H1 (cell line): Measurements from ENCODE around the gene NR1H2. TPM values are rescaled to one million over a fixed set of nuclear protein-coding genes. Genes with fewer than 3 reads are reported as not detected.

Experiments used
- CTCF ChIA-PET: fragments of 300-600 bp; sonication (Branson Sonifier 250); formaldehyde crosslinking; loops from one replicate; lab custom pipeline; 2021; ENCODE audit not compliant: partially characterized antibody; lab: Charles Lee
- POLR2A ChIA-PET: fragments of 300-600 bp; sonication (Branson Sonifier 250); formaldehyde crosslinking; loops from one replicate; lab custom pipeline; 2021; ENCODE audit warnings: inconsistent platforms; ENCODE audit not compliant: partially characterized antibody; lab: Charles Lee
- DNase-seq, 2 experiments: peaks; one replicate each; pipeline versions ENCODE4 v3.0.0 to v3.0.0-alpha.2; 2010 to 2022; ENCODE audit warnings: low spot score in 2 of 2, low read depth in 1 of 2, mixed read lengths in 1 of 2
- FAIRE-seq: peaks from 2 replicates; lab custom pipeline; 2011; peaks lifted over from hg19 to GRCh38; lab: Jason Lieb, UNC
- H2AFZ ChIP-seq: 2 replicates; pipeline ENCODE4 v1.8.1; 2012; ENCODE audit warnings: low read length, inconsistent platforms
- H2AK5ac ChIP-seq: 2 replicates; pipeline ENCODE4 v1.6.1; 2013; ENCODE audit warnings: low read depth, low read length
- H2BK120ac ChIP-seq: replicated peaks from 2 replicates; pipeline ENCODE3; 2013; ENCODE audit warnings: low read depth, low read length, inconsistent platforms
- H2BK12ac ChIP-seq: 2 replicates; pipeline ENCODE4 v1.6.1; 2013; ENCODE audit warnings: low read depth, low read length
- H2BK15ac ChIP-seq: 2 replicates; pipeline ENCODE4 v1.6.1; 2013; ENCODE audit warnings: low read length
- H2BK20ac ChIP-seq: 2 replicates; pipeline ENCODE4 v1.6.1; 2013; ENCODE audit warnings: low read length
- H2BK5ac ChIP-seq: 2 replicates; pipeline ENCODE4 v1.6.1; 2013; ENCODE audit warnings: low read depth, low read length
- H3K14ac ChIP-seq: 2 replicates; pipeline ENCODE4 v1.6.1; 2013; ENCODE audit warnings: inconsistent platforms; ENCODE audit not compliant: insufficient read length
- H3K18ac ChIP-seq: 2 replicates; pipeline ENCODE4 v1.6.1; 2013; ENCODE audit warnings: low read length; ENCODE audit errors: extremely low read depth
- H3K23ac ChIP-seq: 2 replicates; pipeline ENCODE4 v1.6.1; 2013; ENCODE audit warnings: inconsistent platforms; ENCODE audit not compliant: insufficient read length
- H3K23me2 ChIP-seq: 2 replicates; pipeline ENCODE4 v1.6.1; 2013; ENCODE audit warnings: low read depth, low read length
- H3K27ac ChIP-seq: 2 replicates; pipeline ENCODE4 v1.6.1; 2011; ENCODE audit warnings: low read depth, low read length, inconsistent platforms
- H3K27me3 ChIP-seq, 4 experiments: replicated peaks in 1 of 4; 1 replicate in 1 of 4; 2 replicates in 3 of 4; pipeline versions ENCODE4 v1.6.1 to v1.8.1; 2011 to 2013; ENCODE audit warnings: low read length in 3 of 4, mild to moderate bottlenecking in 3 of 4, inconsistent platforms in 2 of 4, mixed read lengths in 2 of 4, moderate library complexity in 1 of 4; ENCODE audit not compliant: control insufficient read depth in 3 of 4, insufficient read depth in 3 of 4; ENCODE audit errors: extremely low read depth in 1 of 4
- H3K36me3 ChIP-seq, 4 experiments: 2 replicates each; pipeline versions ENCODE4 v1.6.1 to v1.8.1; 2011 to 2013; ENCODE audit warnings: mild to moderate bottlenecking in 4 of 4, low read length in 3 of 4, moderate library complexity in 2 of 4, control low read depth in 1 of 4, inconsistent platforms in 1 of 4; ENCODE audit not compliant: insufficient read depth in 4 of 4, control insufficient read depth in 2 of 4
- H3K4ac ChIP-seq: replicated peaks from 2 replicates; pipeline ENCODE3; 2013; ENCODE audit warnings: low read length, low read depth, mixed read lengths, inconsistent platforms; ENCODE audit not compliant: insufficient read length
- H3K4me1 ChIP-seq, 4 experiments: replicated peaks in 1 of 4; 1 replicate in 1 of 4; 2 replicates in 3 of 4; pipeline versions ENCODE4 v1.6.1 to v1.8.1; 2011 to 2013; ENCODE audit warnings: low read length in 3 of 4, inconsistent platforms in 2 of 4, mixed read lengths in 1 of 4; ENCODE audit not compliant: insufficient read depth in 4 of 4, control insufficient read depth in 3 of 4
- H3K4me2 ChIP-seq, 2 experiments: 2 replicates each; pipeline versions ENCODE4 v1.6.1 to v1.8.1; 2011 to 2013; ENCODE audit warnings: low read depth in 2 of 2, low read length in 2 of 2, control low read depth in 1 of 2, inconsistent platforms in 1 of 2, mild to moderate bottlenecking in 1 of 2; ENCODE audit not compliant: insufficient read depth in 1 of 2
- H3K4me3 ChIP-seq, 4 experiments: fragments of 200-600, 300-600 bp in 1 of 4; sonication (generic), shearing (Covaris generic), sonication (Bioruptor Twin) in 1 of 4; 2 replicates each; pipeline versions ENCODE4 v1.5.1 to v1.8.1; 2011 to 2016; ENCODE audit warnings: low read length in 4 of 4, low read depth in 3 of 4, control low read depth in 2 of 4, inconsistent platforms in 2 of 4, mild to moderate bottlenecking in 2 of 4, mixed read lengths in 1 of 4, moderate library complexity in 1 of 4; ENCODE audit not compliant: insufficient read depth in 2 of 4; ENCODE audit errors: extremely low read depth in 1 of 4
- H3K56ac ChIP-seq: replicated peaks from 2 replicates; pipeline ENCODE3; 2013; ENCODE audit warnings: low read depth, mild to moderate bottlenecking, mixed read lengths, low read length, inconsistent platforms; ENCODE audit not compliant: insufficient read length
- H3K79me1 ChIP-seq: 2 replicates; pipeline ENCODE4 v1.6.1; 2013; ENCODE audit warnings: low read depth, low read length, control low read depth
- H3K79me2 ChIP-seq, 2 experiments: 2 replicates each; pipeline versions ENCODE4 v1.6.1 to v1.8.1; 2012 to 2013; ENCODE audit warnings: low read length in 2 of 2, mild to moderate bottlenecking in 2 of 2, inconsistent platforms in 1 of 2; ENCODE audit not compliant: insufficient read depth in 2 of 2, control insufficient read depth in 1 of 2
- H3K9ac ChIP-seq, 4 experiments: replicated peaks in 1 of 4; 1 replicate in 1 of 4; 2 replicates in 3 of 4; pipeline versions ENCODE4 v1.6.1 to v1.8.1; 2011 to 2013; ENCODE audit warnings: low read depth in 3 of 4, low read length in 3 of 4, control low read depth in 2 of 4, mild to moderate bottlenecking in 2 of 4, moderate library complexity in 2 of 4, inconsistent platforms in 1 of 4; ENCODE audit errors: extremely low read depth in 1 of 4
- H3K9me3 ChIP-seq, 2 experiments: 2 replicates each; pipeline versions ENCODE4 v1.6.1 to v1.8.1; 2012 to 2013; ENCODE audit warnings: mild to moderate bottlenecking in 2 of 2, moderate library complexity in 2 of 2, control low read depth in 1 of 2, inconsistent platforms in 1 of 2, low read depth in 1 of 2, low read length in 1 of 2, mixed read lengths in 1 of 2; ENCODE audit not compliant: insufficient read depth in 2 of 2
- H4K20me1 ChIP-seq, 2 experiments: replicated peaks in 1 of 2; 2 replicates each; pipeline versions ENCODE3 to v1.8.1; 2011 to 2013; ENCODE audit warnings: inconsistent platforms in 2 of 2, low read length in 2 of 2, mild to moderate bottlenecking in 1 of 2; ENCODE audit not compliant: insufficient read depth in 2 of 2, control insufficient read depth in 1 of 2
- H4K5ac ChIP-seq: 2 replicates; pipeline ENCODE4 v1.6.1; 2013; ENCODE audit warnings: low read length, low read depth, mixed read lengths, inconsistent platforms; ENCODE audit not compliant: insufficient read length
- H4K8ac ChIP-seq: 2 replicates; pipeline ENCODE4 v1.8.0; 2013; ENCODE audit warnings: mild to moderate bottlenecking, moderate library complexity, low read length, inconsistent platforms; ENCODE audit not compliant: insufficient read depth; ENCODE audit errors: extremely low read depth
- H4K91ac ChIP-seq: replicated peaks from 2 replicates; pipeline ENCODE3; 2013; ENCODE audit warnings: low read length, mixed read lengths, inconsistent platforms; ENCODE audit not compliant: insufficient read length
- ASH2L ChIP-seq: fragments of 200-600, 300-600 bp; sonication (generic); IDR thresholded peaks from one replicate; pipeline ENCODE4 v1.7.1; 2017; ENCODE audit warnings: low read length
- CBX5 ChIP-seq: fragments of 300-800, 300-1000 bp; sonication (generic); IDR thresholded peaks from 2 replicates; pipeline ENCODE4 v1.7.1; 2016; ENCODE audit warnings: antibody characterized with exemption, low read length, low read depth
- SIRT6 ChIP-seq: IDR thresholded peaks from one replicate; pipeline ENCODE4 v1.7.1; 2012; ENCODE audit warnings: low read length, inconsistent platforms
- WGBS, 2 experiments: shearing (Covaris generic) in 1 of 2; methylation state at CpG; one replicate each; pipeline versions ENCODE4 v1.1.6 to v1.1.7; 2013 to 2015; ENCODE audit warnings: low lambda C conversion rate in 2 of 2, mixed read lengths in 2 of 2, inconsistent platforms in 1 of 2, low coverage in 1 of 2, missing lambda C conversion rate in 1 of 2; ENCODE audit not compliant: insufficient replicate concordance in 2 of 2, insufficient coverage in 1 of 2, insufficient read length in 1 of 2; ENCODE audit errors: extremely low coverage in 1 of 2, missing lambda C conversion rate in 1 of 2; 5-methylcytosine and 5-hydroxymethylcytosine counted together
- polyA plus RNA-seq, 7 experiments: library from polyadenylated mRNA; depleted of rRNA in 3 of 7; stranded (reverse) in 5 of 7; unstranded in 2 of 7; fragments of >200 nt in 5 of 7; fragments of 200-250 nt in 2 of 7; gene quantifications; 1 replicate in 5 of 7; 2 replicates in 1 of 7; 4 replicates in 1 of 7; pipeline versions ENCODE4 v1.2.1 to v1.2.3, GENCODE V29; 2011 to 2013; ENCODE audit warnings: missing spikeins in 2 of 7, mixed read lengths in 2 of 7
- total RNA-seq: library from RNA; stranded (reverse); fragmentation: NEBNext Ultra II Directional; extraction: Animal tissue kit (Norgen Biotek cat#: 25700); gene quantifications from 2 replicates; pipeline ENCODE4 v1.2.1, GENCODE V29; 2021

NR1H2 gene
- total and polyA plus RNA-seq, 2 of the 8 experiments (the other 6 are each of a cell fraction or from before 2014, with no cell fraction given) = 40.3 to 47.5 TPM

GRCh38 chr19:50415661-50416033 is 39.4 kb downstream of the NR1H2 start:
- H2AFZ ChIP-seq = no peak overlapping the region
- TF ChIP-seq SIRT6 (no peak), ASH2L (no peak), CBX5 (no peak)
- TF ChIP-seq, all 59 proteins: peak for 0
- Histone ChIP-seq H3K4me1 (peaks cover 0 to 20% (median 12%) of the 10 kb centered on the region in 4 experiments; a peak in 6 of 7 replicates), H2BK5ac (no peak overlapping the region), H4K91ac (no peak overlapping the region), H3K56ac (no peak overlapping the region), H4K5ac (no peak overlapping the region), H3K4me2 (no peak overlapping the region), H3K23ac (no peak overlapping the region), H3K27ac (no peak overlapping the region), H3K18ac (no peak overlapping the region), H2BK12ac (no peak overlapping the region), H3K4ac (no peak overlapping the region), H3K36me3 (peaks cover 0 to 9% (median 0%) of the 10 kb centered on the region in 4 experiments; a peak in 2 of 8 replicates), H3K23me2 (peaks cover 12% of the 10 kb centered on the region; the same call in 1 of the 2 replicates), H3K9ac (no peak overlapping the region), H3K79me2 (no peaks in the 10 kb centered on the region), H2BK15ac (no peak overlapping the region), H3K14ac (no peak overlapping the region), H3K27me3 (peaks cover 0 to 2% (median 0%) of the 10 kb centered on the region in 4 experiments; a peak in 1 of 7 replicates), H2BK120ac (no peak overlapping the region), H4K8ac (no peak overlapping the region), H3K79me1 (no peaks in the 10 kb centered on the region), H3K9me3 (no peaks in the 10 kb centered on the region), H4K20me1 (peaks cover 0 to 8% of the 10 kb centered on the region in 2 experiments), H2BK20ac (no peak overlapping the region), H3K4me3 (no peak overlapping the region), H2AK5ac (no peak overlapping the region)
- 100% methylated on average over 2 of the region's 22 CpGs; no CpG with 5 or more reads in 1 of the 2 experiments for WGBS, 2 experiments
- POLR2A ChIA-PET = interaction anchor here (0.5 to 2.4 kb wide), 10 partner anchors 10 to 100 kb away, joined by 3 to 15 read pairs (median 4); partner anchors contain the start of gene POLD1
- CTCF ChIA-PET = interaction anchor here (0.6 to 3.2 kb wide), 11 partner anchors 9 to 63 kb away, joined by 3 to 22 read pairs (median 7); no protein-coding TSS in a partner anchor
- no peak for DNase-seq
- no peak for FAIRE-seq
